Germinal center (tissue), 1 donor: ENCODE data around the gene MELTF.
A peak's percentile ranks its signal among the peaks of the same experiment; 100 is the strongest.
"Not testable (repeated sequence)": the region's sequence is repeated elsewhere in the genome, so short reads cannot be mapped to it uniquely, and the experiment has no call there.

Experiments
- DNase-seq: peaks from one replicate; pipeline ENCODE4 v3.0.0; 2012; ENCODE audit warnings: mixed read lengths, low spot score

Gene MELTF

DNA sequence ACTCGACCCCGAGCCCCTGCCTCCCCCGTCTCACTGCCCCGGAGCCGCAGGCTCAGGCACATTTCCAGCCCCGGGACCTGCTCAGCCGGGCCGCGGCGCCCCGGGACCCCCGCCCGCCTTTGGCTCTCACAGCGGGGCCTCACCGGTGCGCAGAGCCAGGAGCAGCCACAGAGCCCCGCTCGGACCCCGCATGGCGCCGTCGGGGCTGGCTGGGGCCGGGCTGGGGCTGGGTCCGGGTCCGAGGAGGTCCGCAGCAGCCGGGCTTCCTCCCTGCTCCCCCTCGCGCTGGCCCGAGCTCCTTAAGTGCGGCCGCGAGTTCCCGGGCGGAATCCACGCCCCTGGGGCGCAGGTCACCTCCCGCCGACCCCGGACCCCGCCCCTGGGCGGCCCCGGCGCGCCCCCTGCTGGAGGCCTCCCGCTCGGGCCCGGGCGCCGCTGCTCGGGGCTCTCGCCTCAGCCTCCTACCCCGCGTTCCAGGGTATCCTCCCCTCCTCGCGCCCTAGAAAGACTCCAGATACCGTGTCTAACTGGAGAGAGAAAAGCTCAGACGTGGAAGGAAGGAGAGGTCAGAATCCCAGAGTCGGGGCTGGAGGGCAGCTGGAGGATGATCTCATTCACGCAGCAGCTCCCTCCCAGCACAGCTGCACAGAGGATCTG, at the start of gene MELTF:
MELTF (minus strand) TSS at position 307 of the 657 bp plus-strand sequence; CDS start at position 192, 115 bp downstream.
- peak; percentile 94 for DNase-seq

DNA sequence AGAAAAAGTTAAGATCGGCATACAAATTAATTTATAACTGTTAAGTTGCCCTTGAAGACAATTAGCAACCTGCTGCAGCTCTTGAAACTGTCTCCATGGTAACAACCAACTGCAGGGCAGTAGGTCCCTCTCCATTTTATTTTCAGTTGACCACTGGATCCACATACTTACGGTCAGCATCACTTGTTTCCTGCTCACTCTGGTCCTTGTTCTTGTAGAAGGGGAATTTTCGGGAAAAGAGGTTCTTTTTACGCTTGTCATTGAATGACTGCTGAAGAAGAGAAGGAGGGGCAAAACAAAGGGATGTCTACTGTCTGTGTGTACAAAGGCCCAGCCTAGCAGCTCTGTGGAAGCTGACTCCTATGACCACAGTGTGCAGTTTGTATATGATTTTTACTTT, 46.8 kb upstream of the MELTF start:
- no peak for DNase-seq

DNA sequence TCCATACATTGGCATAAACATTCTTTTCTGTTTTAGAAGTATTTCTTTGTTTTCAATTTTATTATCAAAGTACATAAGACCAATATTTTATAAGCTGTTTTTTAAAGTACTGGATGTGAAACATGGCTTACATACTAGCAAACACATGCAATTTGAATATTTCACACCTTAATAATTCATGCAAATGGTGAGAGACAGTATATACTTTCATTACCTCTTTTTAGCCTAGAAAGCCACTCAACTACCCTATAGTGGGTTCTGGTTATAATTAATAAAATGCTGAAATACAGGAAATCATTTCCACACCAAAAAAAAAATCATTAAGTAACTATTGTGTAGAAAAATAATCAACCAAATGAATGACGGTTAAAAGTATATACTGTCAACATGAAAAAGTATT, 38.5 kb upstream of the MELTF start:
- DNase-seq = peak; percentile 33

DNA sequence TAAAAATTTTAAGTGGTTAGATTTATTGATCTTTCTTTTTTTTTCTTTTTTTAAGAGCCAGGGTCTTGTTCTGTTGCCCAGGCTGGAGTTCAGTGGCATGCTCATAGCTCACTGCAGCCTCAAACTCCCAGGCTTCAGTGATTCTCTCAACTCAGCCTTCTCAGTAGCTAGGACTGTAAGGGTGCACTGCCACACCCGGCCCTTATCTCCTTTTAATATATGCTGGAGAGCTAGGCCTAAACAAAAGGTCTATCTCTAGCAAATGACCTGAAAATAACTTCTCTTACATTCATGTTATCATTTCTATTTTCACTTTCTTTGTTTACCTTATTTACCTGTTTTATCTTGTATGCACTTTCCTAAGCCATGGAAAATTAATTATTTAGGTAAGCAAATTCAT, 35.2 kb upstream of the MELTF start:
- no peak for DNase-seq

DNA sequence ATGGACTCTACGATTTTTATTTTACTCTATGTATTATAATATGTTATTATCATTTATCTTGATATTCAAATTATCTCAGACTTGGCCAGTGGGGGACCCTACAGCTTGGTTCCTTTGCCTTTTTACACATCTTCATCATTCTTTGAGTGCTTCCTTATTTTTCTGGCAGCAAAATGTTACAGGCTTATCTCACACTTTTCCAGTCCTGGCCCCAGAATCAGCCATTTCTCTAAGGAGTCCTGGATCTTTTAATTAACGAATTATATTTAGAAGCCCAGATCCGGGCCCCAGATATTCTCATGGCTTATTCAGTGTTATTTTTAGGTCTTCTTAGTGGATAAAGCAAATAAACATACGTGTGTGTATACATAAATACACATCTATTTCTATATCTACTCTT, 32.8 kb upstream of the MELTF start:
- DNase-seq = no peak

DNA sequence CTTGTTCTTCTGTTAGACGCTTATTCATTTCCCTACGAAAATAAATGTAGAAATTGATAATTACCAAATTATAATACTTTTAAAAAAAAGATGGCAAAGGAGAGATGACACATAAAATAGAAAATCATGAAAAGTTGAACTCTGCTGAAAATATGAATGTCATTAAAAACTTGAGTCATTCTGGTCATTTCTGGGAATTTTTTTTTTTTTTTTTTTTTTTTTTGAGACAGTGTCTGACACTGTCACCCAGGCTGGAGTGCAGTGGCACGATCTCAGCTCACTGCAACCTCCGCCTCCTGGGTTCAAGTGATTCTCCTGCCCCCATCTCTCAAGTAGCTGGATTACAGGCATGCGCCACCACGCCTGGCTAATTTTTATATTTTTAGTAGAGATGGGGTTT, 22.0 kb upstream of the MELTF start:
- DNase-seq = not testable (repeated sequence)

DNA sequence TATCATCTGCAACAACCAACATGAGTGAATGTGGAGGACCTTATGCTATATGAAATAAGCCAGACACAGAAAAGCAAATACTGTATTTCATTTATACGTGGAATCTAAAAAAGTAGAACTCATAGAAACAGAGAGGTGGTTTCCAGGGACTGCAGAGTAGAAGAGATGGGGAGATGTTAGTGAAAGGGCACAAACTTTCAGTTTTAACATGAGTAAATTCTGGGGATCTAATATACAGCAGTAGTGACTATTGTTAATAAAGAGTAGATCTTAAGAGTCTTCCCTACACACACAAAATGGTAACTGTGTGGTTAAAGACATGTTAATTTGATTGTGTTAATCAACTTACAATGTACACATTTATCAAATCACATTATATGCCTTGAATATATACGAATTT, 20.9 kb upstream of the MELTF start:
- DNase-seq = no peak

DNA sequence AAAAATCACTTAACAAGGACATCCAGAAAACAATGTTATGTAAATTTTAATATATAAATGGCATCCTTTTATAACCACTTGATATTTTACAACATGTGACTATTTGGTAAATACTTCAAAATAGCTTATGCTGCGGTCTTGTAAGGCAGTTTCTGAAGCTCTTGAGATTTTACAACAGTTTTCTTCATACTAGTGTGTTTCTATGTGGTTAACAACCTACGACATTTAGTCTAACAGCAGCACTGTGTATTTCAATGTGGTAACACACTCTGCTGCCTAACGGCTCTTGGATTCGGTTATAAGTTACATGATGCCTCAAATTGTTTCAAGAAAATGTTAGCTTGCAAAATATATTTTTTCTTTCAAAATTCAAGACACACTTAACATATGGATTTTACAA, 12.9 kb upstream of the MELTF start:
- DNase-seq = no peak

DNA sequence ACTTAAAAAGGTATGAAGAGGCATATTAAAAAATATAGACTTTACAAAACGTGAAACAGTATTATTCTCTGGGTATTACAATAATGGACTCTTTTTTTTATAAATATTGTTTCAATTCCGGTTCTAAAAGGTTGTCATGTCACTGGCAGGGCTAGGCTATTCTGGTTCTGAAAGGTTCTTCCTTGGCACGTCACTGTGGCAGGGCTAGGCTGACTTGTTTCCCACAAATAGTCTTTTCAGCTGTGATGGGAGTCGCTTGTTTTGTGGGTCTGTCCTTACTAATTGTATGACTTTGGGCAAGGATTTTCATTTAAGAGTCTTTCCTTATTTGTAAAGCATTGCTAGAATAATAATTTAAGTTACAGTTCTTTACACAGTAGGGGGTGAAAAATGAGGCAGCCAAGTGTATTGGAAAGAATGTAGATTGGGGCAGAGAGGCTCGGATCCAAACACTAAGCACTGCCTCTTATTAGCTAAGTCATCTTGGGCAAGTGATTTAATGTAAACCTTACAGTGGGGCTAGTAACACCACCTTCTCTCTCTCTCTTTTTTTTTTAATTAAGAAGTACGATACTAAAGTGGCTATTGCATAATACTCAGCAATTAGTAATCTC, 12.4 kb upstream of the MELTF start:
- no peak for DNase-seq

DNA sequence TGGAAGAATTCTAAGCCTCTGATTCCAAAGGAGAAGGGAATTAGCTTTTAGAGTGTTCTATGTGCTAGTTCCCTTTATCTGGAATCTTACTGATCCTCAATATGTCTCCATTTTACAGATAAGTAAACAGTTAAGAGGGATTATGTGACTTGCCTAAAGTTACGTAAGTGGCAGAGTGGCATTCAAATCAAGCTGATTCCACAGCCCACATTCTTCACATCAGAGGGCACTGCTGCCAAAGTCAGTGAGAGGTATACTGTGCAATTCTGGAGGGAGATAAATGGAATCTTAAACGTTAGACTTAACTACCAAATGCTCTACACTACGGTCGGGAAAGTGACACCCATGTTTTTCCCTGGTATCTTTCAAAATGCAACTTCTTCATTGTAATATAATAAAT, 11.0 kb upstream of the MELTF start:
- no peak for DNase-seq

DNA sequence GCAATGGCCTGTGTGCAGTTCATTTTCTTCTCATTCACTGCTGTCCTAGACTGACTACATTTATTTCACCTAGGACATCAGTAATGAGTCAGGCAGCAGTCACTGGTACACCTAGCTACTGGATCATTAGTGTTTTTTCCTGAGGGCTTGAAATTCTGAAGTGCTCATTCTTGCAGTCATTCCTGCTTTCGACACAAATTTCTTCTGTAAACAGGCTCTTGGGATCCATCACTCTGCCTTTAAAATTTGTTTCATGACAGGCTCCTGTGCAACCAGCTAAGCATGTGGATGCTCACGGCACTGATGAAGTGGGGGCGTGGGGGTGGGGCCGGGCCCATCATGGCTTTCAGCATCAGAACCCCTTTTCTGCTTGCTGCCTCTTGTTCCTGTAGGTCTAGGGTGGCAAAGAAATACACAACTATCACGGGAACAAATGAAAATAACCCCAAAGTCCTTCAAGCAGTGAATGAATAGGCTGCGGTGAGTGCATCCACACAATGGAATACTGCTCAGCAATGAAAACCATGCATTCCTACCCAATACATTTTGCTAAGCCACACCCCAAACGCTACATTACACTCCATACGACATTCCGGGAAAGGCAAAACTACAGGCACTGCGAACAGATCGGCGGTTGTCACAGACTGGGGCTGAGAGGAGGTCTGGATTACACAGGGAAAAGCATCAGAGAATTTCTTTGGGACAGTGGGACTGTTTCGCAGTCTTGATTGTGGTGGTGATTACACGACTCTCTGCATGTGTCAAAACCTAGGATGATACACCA, 9.3 kb upstream of the MELTF start:
- DNase-seq = no peak

DNA sequence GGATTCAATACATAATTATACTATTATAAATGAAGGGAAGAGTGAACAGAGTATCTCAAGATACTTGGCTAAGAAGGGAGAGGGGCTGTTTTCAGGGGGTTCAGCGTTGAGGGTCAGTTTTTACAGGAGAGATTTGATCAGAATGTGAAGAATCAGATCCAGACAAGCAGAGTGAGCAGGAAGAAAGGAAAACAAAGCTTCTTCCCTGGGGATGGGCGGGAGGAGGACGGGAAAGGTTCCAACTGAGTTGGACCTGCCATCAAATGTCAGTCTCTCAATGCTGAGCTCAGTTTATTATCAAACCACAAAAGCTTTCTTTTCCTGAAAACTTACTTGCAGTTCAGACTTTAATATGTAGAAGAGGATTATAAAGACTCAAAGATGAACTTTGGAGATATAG, 6.0 kb upstream of the MELTF start:
- no peak for DNase-seq

DNA sequence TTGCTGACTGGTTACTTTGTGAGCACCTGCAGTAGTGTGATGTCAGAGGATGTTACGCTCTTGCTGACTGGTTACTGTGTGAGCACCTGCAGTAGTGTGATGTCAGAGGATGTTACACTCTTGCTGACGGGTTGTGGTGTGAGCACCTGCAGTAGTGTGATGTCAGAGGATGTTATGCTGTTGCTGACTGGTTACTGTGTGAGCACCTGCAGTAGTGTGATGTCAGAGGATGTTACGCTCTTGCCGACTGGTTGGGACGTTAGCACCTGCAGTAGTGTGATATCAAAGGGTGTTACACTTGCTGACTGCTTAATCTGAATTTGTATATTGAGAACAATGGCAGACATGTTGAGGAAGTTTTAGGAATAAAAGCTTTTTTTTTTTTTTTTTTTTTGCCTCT, 5.2 kb upstream of the MELTF start:
- DNase-seq = not testable (repeated sequence)

DNA sequence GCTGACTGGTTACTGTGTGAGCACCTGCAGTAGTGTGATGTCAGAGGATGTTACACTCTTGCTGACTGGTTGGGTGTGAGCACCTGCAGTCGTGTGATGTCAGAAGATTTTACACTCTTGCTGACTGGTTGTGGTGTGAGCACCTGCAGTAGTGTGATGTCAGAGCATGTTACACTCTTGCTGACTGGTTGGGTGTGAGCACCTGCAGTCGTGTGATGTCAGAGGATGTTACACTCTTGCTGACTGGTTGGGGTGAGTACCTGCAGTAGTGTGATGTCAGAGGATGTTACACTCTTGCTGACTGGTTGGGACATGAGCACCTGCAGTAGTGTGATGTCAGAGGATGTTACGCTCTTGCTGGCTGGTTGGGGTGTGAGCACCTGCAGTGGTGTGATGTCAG, 4.1 kb upstream of the MELTF start:
- not testable (repeated sequence) for DNase-seq

DNA sequence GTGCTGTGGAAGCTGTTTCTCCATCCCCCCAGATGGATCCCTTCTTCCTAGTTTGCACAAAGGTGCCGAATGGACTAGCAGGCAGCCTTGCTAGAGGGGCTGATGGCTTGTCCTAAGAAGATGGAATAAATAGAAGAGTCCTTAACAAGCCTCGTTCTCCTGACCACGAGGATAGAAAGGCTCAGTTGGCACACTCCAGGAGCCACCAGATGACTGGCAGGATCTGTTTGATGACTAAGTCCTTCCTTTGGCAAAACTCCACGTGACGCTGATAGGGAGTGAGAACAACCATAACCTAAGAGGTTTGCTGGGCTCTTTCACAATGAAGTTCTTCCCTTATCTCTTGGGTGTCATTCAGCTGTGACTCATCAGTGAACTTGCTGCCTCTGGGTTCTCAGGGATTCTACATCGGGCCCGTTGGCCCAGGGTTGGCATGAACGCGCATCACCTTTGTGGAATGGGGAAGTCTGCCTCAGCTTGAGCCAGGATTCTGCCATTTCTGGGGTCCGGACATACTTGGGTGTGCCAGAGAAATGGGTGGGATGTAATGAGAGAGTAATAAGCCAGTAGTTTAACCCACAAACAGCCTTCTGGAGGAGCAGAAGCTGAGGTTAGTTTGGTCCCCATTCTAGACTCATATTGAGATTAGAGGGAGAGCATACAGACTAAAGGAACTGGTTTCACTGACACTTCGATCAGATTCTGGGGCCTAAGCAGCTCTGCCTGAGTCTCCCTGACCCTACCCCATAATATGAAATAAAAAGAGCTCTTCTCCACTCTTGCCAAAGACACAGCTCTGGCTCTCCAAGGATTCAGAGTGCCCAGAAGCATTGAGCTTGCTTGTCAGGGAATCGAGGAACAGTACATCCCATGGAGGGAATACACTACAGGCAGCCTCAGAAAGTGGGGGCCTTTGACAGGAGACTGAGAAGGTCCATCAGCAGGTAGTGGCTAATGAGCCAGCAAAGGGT, 2.0 kb upstream of the MELTF start:
- no peak for DNase-seq

DNA sequence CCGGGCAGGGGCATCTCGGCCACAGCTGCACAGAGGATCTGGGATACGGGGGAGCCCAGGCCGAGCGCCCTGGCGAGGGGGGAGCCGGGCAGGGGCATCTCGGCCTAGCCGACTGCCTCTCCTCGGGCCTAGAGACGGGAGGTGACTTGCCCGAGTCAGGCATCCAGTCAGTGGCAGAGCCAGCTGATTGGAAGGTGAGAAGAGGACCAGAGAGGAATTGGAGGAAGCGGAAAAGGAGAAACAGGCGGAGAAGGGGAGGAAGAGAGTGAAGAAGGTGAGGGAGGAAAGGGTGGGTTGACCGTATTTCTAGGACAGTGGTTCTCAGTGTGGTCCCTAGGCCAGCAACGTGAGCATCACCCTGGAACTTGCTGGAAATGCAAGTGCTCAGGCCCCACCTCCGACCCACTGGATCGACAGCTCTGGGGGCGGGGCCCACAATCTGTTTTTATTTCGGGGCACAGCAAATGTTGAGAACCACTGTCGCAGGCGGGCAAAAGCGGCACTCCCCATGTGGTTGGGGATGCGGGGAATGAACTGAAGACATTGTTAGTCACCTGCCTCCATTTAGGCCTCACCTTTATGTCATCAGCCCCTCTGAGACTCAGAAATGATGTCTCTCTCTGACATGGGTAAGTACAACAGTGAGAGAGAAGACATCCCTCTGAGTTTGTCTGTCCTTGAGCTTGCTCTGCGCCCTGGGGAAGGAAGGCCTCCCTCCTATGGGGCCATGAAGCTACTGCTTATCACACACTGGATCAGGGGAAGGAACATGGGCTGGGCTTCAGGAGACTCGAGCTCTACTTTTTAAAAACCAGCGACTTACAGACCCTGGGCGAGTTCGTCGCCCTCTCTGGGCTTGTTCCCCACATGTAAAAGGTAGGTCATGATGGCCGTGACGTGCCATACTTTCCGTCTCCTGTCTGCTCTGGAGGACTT, 1.0 kb upstream of the MELTF start:
- DNase-seq = peak; percentile 1

DNA sequence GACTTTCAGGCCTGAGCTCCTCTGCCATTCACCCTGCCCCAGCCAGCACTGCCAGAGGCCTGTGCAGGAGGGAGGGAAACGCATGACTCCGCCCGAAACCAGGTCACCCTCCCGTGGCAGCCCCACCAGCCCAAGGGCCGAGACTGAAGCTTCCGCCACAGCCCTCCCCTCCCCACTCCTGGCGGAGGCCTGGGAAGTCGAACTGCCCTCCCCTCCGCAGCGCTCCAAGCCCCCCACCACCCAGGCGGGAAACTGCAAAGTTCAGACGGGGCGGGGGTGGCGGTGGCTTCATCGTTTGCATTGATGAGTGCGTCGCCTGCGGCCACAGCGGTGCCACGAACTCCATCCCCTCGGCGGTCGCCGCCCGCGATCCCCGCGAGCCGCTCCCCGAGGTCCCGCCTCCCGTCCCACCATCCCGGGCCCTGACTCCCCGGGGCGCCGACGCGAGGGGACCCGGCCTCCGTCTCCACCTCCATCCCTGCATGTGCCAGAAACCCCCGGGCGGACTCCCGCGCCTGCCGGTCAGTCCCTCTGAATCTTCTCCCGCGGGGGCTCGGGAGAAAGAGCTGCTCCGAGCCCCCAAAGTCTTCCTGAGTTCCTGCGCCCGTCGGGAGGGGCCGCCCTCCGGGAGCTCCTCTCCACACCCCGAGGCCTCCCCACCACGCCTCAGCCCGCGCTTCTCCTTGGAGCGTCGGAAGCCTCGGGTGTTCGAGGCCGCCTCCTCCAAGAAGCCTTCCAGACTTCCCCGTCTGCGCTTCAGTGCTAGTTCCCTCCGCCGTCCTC, 698 bp downstream of the MELTF start:
- no peak for DNase-seq

DNA sequence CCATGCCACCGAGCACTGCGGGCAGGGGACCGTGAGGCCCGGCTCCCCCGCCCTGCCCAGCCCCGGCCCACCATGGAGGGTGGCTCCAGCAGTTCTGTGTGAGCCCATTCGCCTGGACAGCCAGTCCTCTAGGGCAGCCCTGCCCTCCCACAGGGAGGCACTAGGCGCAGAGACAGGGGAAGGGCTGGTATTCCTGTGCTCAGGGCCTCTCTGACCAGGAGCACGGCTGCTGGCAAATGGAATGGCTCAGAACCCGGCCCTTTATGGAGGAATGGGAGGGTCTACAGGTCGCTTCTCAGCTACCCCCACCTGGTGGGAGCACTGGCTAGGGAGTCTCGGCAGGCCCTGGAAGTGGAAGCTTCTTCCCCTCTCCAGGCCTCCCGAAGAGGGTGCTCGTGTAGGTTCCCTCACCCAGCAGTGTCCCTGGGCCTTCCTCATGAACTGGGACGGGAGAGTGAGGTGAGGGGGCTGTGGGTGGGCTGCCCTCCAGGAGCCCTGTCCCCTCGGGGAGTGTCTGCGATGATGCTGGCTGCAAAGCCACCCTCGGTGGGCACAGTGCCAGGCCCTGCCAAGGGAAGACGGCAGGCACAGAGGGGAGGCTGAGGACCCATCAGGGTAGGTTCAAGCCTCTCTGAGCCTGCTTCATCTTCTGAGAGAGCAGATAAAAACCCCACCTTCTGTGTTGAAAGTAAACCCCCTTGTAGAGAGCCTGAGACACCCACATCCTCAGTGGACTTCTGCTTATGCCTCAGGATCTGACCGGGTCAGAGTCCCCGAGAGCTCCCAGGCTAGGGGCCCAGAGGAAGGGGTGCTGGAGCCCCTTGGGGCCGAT, 1.5 kb downstream of the MELTF start:
- DNase-seq = no peak
